NCI-H1436 treated with DMSO at 0.1 percent for 48 hours (cell line): ENCODE results near the gene DIP2C.
"Not testable (repeated sequence)": the region's sequence is repeated elsewhere in the genome, so short reads cannot be mapped to it uniquely, and the experiment has no call there.

ENCODE experiments used
- DNase-seq: peaks from one replicate; lab custom pipeline; 2025; lab: John Stamatoyannopoulos, UW

Gene DIP2C

GRCh38 chr10:595473-595872 is 94.0 kb downstream of the DIP2C start:
- DNase-seq: no peak

DNA sequence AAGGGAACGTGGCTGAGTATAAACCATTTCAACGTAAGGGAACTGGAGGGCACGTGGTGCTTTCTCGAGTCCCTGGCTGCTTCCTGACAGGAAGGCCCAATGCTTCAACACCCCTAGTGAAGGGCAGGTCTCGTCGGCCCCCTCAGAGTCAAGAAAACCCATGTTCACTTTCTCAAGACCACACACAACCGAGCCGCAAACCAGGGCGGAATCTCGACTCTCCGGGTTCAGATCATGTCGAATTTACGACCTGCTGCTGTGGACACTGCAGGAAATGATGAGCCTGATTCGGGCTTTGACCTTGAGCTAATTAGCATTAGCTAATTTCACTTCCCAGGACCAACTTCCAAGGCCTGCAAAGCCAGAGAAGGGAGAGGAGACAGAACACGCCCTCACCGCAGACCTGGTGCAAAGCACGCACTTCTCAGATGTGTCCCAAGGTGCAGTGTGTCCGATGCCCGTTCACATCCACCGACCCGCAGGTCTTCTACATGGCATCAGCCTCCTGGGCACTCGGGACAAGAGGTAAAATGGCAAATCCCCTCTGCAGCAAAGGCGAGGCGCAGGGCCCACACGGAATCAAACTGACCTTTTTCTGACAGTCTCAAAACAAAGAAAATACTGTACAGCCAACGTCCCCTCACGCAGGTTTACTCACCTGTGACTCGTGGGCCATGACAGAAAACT is 94.7 kb downstream of the DIP2C start:
- no peak for DNase-seq

- no peak for DNase-seq
These were observed 95.5 kb downstream of the DIP2C start for GRCh38 chr10:593901-594457.

- no peak for DNase-seq
These were observed 96.0 kb downstream of the DIP2C start for GRCh38 chr10:593421-593820.

- no peak for DNase-seq
These were observed 96.5 kb downstream of the DIP2C start for GRCh38 chr10:593016-593415.

DNA sequence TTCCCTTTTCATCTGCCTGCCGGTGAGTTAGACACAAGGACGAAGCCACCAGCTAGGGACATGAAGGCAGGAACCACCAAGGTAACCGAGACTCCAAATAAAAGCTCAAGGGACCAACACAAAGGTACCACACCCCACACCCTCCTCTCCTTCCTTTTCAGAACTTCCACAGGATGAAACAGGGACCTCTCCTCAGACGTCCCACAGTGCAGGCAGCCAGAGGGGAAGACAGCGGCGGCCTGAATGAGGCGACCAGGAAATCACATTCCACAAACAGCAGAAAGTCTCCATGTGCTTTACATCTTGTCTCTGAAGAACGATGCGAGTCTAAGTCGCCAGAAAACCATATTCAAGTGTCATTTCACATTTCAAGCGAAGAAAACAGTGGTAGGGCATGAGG is 97.8 kb downstream of the DIP2C start:
- no peak for DNase-seq

DNA sequence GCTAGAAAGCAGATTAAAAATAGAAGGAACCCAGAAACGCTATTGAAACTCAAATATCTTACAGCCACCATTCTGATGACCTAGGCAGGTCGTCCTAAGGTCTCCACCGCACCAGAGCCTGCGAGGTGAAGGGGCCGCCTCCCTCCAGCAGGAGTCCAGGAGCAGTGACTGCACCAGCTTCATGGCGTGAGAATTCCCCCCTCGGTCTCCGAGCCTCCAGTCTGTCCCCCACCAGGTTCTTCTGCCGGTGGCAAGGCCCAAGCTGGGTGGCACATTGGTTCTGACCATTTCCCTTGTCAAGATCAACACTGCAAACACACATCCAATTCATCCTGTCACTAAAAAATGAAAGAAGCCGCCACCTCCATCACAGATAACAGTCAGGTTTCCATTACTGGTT is 98.7 kb downstream of the DIP2C start:
- no peak for DNase-seq

- no peak for DNase-seq
These were observed 99.3 kb downstream of the DIP2C start for GRCh38 chr10:589961-590680.

DNA sequence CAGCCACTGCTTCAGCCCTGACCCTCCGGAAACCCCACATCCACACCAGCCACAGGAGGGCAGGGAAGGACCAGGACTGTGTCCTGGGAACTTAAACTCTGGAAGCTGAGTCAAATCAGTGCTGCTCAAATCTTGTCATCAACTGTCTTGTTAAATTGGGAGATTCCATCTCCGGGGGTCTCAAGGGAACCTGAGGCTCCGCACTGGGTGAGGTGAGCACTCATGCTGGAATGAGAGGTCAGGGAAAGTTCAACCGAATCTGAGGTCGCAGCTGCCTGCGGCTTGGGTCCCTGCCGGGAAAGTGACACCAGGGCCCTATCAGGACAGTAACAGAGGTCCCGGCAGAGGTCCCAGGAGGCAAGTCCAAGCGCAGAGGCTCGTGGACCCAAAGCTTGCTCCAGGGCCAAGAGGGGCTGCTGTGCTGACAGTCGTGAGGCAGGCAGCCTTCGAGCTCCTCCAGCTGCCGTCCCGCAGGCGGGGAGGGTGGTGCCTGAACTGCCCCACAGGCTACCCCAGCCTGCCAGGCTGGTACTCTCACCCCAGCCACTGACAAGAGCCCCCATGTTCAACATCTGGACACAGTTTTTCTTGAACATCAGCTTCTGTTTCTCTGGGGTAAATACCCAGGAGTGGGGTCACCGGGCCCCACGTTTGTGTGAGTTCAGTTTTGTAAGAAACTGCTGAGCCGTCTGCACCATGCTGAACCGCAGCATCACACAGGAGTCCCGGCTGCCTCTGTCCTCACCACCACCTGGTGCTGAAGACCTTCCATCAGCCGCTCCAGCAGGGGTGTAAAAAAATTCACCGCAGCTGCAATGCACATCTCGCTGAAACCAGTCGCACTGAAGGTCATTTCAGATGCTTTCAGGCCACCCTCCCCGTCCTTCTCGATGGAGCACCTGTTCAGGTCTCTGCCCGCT is 101.0 kb downstream of the DIP2C start:
- DNase-seq: no peak

GRCh38 chr10:586716-587115 is 102.8 kb downstream of the DIP2C start:
- no peak for DNase-seq

DNA sequence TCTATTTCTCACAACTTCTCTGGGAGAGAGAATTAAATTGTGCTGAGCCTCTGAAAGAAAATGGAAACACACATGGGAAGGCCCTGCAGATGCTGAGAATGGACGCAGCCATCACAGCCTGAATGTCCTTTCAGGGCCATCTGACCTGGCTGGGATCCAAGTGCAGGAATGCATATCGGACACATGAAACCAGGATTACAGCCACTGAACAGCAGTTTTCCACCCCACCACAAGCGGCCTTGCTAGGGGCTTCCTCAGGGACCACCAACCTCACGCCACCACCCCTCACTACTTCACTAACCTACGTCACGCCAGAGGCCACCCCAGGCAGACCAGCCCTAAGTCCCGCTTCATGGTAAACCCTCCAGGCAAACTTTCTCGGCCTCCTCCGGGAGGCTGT is 103.3 kb downstream of the DIP2C start:
- no peak for DNase-seq

- DNase-seq: no peak
These were observed 104.0 kb downstream of the DIP2C start for GRCh38 chr10:585502-585901.

DNA sequence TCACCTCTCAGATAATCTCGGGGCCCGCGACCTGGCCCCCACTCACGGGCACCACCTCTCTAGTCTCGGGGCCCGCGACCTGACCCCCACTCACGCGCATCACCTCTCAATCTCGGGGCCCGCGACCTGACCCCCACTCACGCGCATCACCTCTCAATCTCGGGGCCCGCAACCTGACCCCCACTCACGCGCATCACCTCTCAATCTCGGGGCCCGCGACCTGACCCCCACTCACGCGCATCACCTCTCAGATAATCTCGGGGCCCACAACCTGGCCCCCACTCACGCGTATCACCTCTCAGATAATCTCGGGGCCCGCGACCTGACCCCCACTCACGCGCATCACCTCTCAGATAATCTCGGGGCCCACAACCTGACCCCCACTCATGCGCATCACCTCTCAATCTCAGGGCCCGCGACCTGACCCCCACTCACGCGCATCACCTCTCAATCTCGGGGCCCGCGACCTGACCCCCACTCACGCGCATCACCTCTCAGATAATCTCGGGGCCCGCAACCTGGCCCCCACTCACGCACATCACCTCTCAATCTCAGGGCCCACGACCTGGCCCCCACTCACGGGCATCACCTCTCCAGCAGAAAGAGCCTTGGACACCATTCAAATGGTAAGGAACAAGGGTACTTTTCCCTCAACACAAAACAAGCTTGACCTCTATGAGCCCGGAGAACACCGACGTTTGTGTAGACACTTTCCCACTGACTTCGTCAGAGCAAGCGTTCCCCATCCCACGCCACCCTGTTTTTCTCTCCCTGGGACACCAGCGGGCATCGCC is 104.8 kb downstream of the DIP2C start:
- DNase-seq: not testable (repeated sequence)

GRCh38 chr10:583433-583832 is 106.0 kb downstream of the DIP2C start:
- no peak for DNase-seq

GRCh38 chr10:581776-582330 is 107.6 kb downstream of the DIP2C start:
- DNase-seq: no peak

DNA sequence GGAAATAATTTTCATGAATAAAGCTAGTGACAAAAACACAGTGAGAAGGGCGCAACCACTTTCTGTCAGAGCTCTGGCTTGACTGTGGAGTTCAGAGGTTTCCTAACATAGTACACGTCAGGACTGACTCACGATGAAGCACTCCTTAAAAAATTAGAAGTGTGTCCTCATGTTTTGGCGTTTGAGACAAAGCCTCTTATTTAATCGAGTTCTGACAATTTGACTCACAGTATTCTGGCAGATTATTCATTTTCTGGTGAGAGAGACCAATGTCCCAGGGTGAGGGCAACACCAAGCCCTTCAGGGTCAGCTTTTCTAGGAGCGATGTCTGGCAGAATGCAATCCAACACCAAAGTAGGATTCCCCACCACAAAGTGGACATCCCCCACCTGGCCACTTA is 108.7 kb downstream of the DIP2C start:
- DNase-seq: no peak

- DNase-seq: no peak
These were observed 113.4 kb downstream of the DIP2C start for GRCh38 chr10:576130-576465.

GRCh38 chr10:575402-576129 is 113.9 kb downstream of the DIP2C start:
- DNase-seq: no peak

GRCh38 chr10:572696-573095 is 116.8 kb downstream of the DIP2C start:
- DNase-seq: no peak

DNA sequence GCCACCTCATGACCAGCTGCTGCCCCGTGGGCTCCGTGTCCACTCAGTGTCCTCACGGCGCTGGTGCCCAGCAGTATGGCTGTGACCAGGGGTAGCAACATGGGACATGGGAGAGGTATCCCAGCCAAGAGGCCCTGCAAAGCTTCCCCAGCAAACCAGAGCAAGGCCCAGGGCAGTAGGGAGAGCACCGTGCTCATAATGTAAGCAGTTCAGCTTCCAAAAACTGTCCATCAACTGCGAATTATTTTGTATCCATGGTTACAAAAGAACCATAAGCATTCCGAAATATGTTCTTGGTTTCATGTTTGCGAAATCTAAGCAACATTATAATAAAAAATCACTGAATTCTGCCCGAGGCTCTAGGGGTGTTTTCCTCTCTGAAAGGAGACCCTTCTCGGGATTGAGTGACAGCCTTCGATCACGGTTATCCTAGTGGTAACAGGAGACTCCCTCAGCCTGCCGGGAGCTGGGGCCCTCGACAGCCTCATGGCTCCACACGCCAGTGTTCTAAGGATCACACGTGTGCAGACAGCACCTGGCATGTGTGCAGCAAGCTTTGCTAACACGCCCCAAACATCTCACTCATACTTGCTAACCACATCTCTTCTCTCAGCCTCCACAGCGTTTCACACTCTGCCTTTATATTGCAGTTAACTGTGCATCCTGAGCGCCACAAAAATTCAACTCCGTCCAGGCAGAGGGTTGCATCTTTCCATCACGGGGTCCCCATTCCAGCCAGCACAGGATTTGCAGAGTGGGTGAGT is 117.6 kb downstream of the DIP2C start:
- DNase-seq: no peak
